Tibial nerve (tissue), 4 donors: ENCODE measurements around the gene ANXA11.

Source experiments
- EP300 ChIP-seq, 2 donors: sonication (generic); formaldehyde crosslinking; IDR thresholded peaks; one replicate each; pipeline ENCODE4 v1.6.1; 2017; ENCODE audit warnings: antibody characterized with exemption in 2 of 2, mild to moderate bottlenecking in 1 of 2
- TF ChIP-seq, protein P1 (sequence below), 5 experiments: fragments of 200-600 bp in 3 of 5; fragments of 450-650 bp in 2 of 5; sonication (generic) in 3 of 5; IDR thresholded peaks; one replicate each; pipeline ENCODE4 v1.5.1; 2016 to 2019; ENCODE audit warnings: antibody characterized with exemption in 5 of 5, mild to moderate bottlenecking in 3 of 5, moderate library complexity in 2 of 5

DNA sequence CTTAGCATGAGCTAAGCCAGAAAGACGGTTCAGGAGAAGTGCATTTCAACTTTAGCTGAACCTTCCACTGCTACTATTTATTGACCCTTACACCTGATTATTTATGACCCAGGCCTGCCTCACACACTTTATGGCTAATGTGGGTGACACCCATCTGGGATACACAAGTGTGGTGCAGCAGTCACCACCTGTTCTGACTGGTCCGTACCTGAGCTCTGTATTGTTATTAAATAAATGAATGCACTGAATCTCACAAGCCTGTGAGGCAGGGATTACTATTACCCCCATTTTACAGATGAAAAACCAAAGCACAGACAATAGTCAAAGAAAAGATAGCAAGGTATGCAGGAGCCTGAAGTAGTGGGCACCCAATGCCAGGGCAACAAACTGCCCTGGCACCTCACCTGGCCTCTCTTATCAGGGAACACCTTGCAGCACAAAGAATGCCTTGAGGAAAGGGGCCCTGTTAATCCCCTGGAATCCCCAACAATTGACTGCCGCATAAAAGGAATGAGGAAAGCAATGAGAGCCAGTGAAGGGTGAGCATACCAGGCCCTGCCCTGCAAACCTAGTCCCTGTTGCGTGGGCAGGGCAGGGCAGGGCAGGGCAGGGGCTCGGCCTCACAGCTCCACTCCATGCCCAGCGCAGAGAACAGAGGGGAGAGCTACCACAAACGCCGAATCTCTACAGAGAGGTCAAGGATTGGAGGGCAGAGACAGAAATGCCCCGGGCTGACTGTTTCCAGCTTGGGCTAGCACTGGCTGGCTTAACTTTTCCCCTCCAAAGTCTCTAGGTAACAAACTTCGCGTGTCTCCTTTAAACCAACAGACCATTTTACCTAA is 1.3 kb downstream of the ANXA11 start:
- TF ChIP-seq, protein P1, sequence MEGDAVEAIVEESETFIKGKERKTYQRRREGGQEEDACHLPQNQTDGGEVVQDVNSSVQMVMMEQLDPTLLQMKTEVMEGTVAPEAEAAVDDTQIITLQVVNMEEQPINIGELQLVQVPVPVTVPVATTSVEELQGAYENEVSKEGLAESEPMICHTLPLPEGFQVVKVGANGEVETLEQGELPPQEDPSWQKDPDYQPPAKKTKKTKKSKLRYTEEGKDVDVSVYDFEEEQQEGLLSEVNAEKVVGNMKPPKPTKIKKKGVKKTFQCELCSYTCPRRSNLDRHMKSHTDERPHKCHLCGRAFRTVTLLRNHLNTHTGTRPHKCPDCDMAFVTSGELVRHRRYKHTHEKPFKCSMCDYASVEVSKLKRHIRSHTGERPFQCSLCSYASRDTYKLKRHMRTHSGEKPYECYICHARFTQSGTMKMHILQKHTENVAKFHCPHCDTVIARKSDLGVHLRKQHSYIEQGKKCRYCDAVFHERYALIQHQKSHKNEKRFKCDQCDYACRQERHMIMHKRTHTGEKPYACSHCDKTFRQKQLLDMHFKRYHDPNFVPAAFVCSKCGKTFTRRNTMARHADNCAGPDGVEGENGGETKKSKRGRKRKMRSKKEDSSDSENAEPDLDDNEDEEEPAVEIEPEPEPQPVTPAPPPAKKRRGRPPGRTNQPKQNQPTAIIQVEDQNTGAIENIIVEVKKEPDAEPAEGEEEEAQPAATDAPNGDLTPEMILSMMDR (IDR thresholded peaks at IDR 0.05) = no peak
- TF ChIP-seq EP300 (IDR thresholded peaks at IDR 0.05) = no peak
